ENCODE measurements around the gene ISM2. TPM values are rescaled to one million over a fixed set of nuclear protein-coding genes. Genes with fewer than 3 reads are reported as not detected.

ISM2 gene
- total RNA-seq, 1 donor from 2014 or later, result not detected

GRCh38 chr14:77507762-77508161 is 9.1 kb upstream of the ISM2 start:
- DNase-seq (ENCODE audit: low spot score, unreplicated experiment), result no peak
- Mint-ChIP-seq H3K4me3 (ENCODE audit: low read depth) (no peak overlapping the region), H3K27ac (no peak overlapping the region), H3K36me3 (ENCODE audit: insufficient read depth) (peaks cover 25% of the 10 kb centered on the region), H3K9me3 (ENCODE audit: low read depth) (peaks cover 4% of the 10 kb centered on the region), H3K27me3 (no peaks in the 10 kb centered on the region), H3K4me1 (ENCODE audit: low read depth) (no peaks in the 10 kb centered on the region)
- TF ChIP-seq, protein P1, sequence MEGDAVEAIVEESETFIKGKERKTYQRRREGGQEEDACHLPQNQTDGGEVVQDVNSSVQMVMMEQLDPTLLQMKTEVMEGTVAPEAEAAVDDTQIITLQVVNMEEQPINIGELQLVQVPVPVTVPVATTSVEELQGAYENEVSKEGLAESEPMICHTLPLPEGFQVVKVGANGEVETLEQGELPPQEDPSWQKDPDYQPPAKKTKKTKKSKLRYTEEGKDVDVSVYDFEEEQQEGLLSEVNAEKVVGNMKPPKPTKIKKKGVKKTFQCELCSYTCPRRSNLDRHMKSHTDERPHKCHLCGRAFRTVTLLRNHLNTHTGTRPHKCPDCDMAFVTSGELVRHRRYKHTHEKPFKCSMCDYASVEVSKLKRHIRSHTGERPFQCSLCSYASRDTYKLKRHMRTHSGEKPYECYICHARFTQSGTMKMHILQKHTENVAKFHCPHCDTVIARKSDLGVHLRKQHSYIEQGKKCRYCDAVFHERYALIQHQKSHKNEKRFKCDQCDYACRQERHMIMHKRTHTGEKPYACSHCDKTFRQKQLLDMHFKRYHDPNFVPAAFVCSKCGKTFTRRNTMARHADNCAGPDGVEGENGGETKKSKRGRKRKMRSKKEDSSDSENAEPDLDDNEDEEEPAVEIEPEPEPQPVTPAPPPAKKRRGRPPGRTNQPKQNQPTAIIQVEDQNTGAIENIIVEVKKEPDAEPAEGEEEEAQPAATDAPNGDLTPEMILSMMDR (IDR thresholded peaks at IDR 0.05; ENCODE audit: unreplicated experiment), result no peak

DNA sequence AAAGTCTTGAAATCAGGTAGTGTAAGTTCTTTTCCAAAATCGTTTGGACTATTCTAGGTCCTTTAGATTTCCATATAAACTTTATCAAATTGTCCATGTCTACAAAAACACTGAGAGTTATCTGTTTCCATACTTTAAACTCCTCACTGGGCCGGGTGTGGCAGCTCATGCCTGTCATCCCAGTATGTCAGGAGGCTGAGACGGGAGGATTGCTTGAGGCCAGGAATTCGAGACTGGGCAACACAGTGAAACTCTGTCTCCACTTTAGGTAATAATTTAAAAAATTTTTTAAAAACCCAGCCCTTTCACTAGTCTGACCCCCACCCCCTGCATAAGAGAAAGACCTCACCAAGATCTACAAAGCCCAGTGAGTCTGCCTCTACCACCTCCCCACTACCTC is 6.4 kb upstream of the ISM2 start:
- no peak overlapping the region for H3K4me3 Mint-ChIP-seq (ENCODE audit: low read depth)
- H3K9me3 Mint-ChIP-seq (ENCODE audit: low read depth), result peaks cover 4% of the 10 kb centered on the region
- H3K27ac Mint-ChIP-seq, result no peak overlapping the region
- peaks cover 9% of the 10 kb centered on the region for H3K27me3 Mint-ChIP-seq
- H3K4me1 Mint-ChIP-seq (ENCODE audit: low read depth), result no peaks in the 10 kb centered on the region
- TF ChIP-seq, protein P1 (IDR thresholded peaks at IDR 0.05; ENCODE audit: unreplicated experiment), result no peak
- DNase-seq (ENCODE audit: low spot score, unreplicated experiment), result no peak
- H3K36me3 Mint-ChIP-seq (ENCODE audit: insufficient read depth), result peaks cover 11% of the 10 kb centered on the region

DNA sequence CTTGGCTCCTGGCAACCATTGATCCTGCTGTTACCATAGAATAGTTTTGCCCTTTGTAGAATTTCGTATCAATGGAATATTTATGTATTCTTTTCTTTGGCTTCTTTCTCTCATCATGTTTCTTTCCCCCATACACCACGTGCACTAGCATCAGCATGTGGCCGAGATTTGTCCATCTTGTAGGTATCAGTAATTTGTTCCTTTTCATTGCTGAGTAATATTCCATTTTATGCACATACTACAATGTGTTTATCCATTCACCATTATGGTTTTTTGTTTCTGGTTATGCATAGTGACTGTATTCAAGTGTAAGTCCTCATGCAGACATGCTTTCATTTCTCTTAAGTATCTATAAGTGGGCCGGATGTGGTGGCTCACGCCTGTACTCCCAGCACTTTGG is 4.5 kb upstream of the ISM2 start:
- Mint-ChIP-seq H3K4me3 (ENCODE audit: low read depth) (no peak overlapping the region), H3K4me1 (ENCODE audit: low read depth) (no peaks in the 10 kb centered on the region), H3K9me3 (ENCODE audit: low read depth) (peaks cover 4% of the 10 kb centered on the region), H3K27ac (no peak overlapping the region), H3K36me3 (ENCODE audit: insufficient read depth) (peaks cover 8% of the 10 kb centered on the region), H3K27me3 (peaks cover 19% of the 10 kb centered on the region)
- no peak for DNase-seq (ENCODE audit: low spot score, unreplicated experiment)
- TF ChIP-seq, protein P1 (IDR thresholded peaks at IDR 0.05; ENCODE audit: unreplicated experiment), result no peak

- TF ChIP-seq, protein P1 (IDR thresholded peaks at IDR 0.05; ENCODE audit: unreplicated experiment), result no peak
- peaks cover 27% of the 10 kb centered on the region for H3K27me3 Mint-ChIP-seq
- peaks cover 5% of the 10 kb centered on the region for H3K36me3 Mint-ChIP-seq (ENCODE audit: insufficient read depth)
- peaks cover 4% of the 10 kb centered on the region for H3K9me3 Mint-ChIP-seq (ENCODE audit: low read depth)
- H3K27ac Mint-ChIP-seq, result no peak overlapping the region
- H3K4me1 Mint-ChIP-seq (ENCODE audit: low read depth), result no peaks in the 10 kb centered on the region
- no peak overlapping the region for H3K4me3 Mint-ChIP-seq (ENCODE audit: low read depth)
- DNase-seq (ENCODE audit: low spot score, unreplicated experiment), result no peak
Observed at GRCh38 chr14:77502109-77502782, 3.6 kb upstream of the ISM2 start.

DNA sequence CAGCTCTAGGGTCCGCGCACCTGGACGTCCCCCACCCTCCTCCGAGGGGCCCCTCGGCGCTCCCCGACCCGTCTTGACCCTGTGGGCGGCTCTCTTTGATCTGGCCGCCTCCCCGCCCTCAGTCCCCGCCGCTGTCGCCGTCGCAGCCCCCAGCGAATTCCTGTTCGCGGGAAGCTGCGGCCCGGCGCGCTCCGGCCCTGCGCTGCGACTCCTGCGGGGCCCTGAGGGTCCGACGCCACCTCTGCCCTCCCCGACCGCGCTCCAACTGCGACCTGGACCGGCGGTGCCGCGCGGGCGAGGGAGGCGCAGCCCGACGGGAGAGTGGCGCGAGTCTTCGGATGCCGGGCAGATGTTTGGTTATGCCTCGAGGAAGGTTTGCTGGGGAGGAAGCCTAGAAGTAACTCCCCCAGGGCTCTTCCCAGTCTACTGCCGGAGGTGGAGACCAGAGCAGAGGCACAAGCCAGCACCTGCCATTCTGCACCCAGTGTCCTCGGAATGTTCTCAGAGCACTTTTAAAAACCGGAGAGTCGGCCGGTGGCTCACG is 440 bp upstream of the ISM2 start:
- peaks cover 4% of the 10 kb centered on the region for H3K9me3 Mint-ChIP-seq (ENCODE audit: low read depth)
- no peaks in the 10 kb centered on the region for H3K4me1 Mint-ChIP-seq (ENCODE audit: low read depth)
- peak overlapping the region; percentile 59 for H3K4me3 Mint-ChIP-seq (ENCODE audit: low read depth)
- no peak for DNase-seq (ENCODE audit: low spot score, unreplicated experiment)
- TF ChIP-seq, protein P1 (IDR thresholded peaks at IDR 0.05; ENCODE audit: unreplicated experiment), result no peak
- peaks cover 35% of the 10 kb centered on the region for H3K27me3 Mint-ChIP-seq
- H3K36me3 Mint-ChIP-seq (ENCODE audit: insufficient read depth), result peaks cover 3% of the 10 kb centered on the region
- no peak overlapping the region for H3K27ac Mint-ChIP-seq
